CD4-positive, alpha-beta T cell treated with Interleukin-4 for 1 hour (primary cell): ENCODE measurements around the gene IRF2BP2.

ENCODE experiments used
- DNase-seq, 2 donors: peaks; one replicate each; pipeline ENCODE4 v3.0.0-alpha.2; 2020 to 2022

IRF2BP2 gene

GRCh38 chr1:234612352-234613127, 2.6 kb upstream of the IRF2BP2 start:
- peak; percentile 81 to 89 for DNase-seq

- DNase-seq, result peak in 1 of 2 donors; percentile 52
Measured at GRCh38 chr1:234611847-234612351, 1.9 kb upstream of the IRF2BP2 start.

- peak; percentile 83 to 90 for DNase-seq
Measured at GRCh38 chr1:234611225-234611846, 1.4 kb upstream of the IRF2BP2 start.

- DNase-seq, result peak; percentile 94 to 95
Measured at GRCh38 chr1:234610666-234611224, 767 bp upstream of the IRF2BP2 start.

GRCh38 chr1:234609691-234610042, 311 bp downstream of the IRF2BP2 start:
- no peak for DNase-seq

GRCh38 chr1:234608911-234609690, 877 bp downstream of the IRF2BP2 start:
- DNase-seq, result peak; percentile 72 to 77

GRCh38 chr1:234608025-234608910, 1.7 kb downstream of the IRF2BP2 start:
- peak; percentile 90 for DNase-seq

- peak; percentile 43 to 55 for DNase-seq
Measured at GRCh38 chr1:234607109-234608024, 2.6 kb downstream of the IRF2BP2 start.

GRCh38 chr1:234606784-234607108, 3.2 kb downstream of the IRF2BP2 start:
- no peak for DNase-seq

- DNase-seq, result peak; percentile 58 to 75
Measured at GRCh38 chr1:234605983-234606783, 3.8 kb downstream of the IRF2BP2 start.

GRCh38 chr1:234605399-234605982, 4.5 kb downstream of the IRF2BP2 start:
- no peak for DNase-seq

GRCh38 chr1:234604495-234605398, 5.2 kb downstream of the IRF2BP2 start:
- DNase-seq, result peak in 1 of 2 donors; percentile 26

GRCh38 chr1:234603221-234604204, 6.5 kb downstream of the IRF2BP2 start:
- DNase-seq, result peak in 1 of 2 donors; percentile 48

- peak; percentile 46 to 59 for DNase-seq
Measured at GRCh38 chr1:234602334-234603220, 7.4 kb downstream of the IRF2BP2 start.

- DNase-seq, result peak; percentile 56 to 83
Measured at GRCh38 chr1:234601301-234602017, 8.5 kb downstream of the IRF2BP2 start.
